Kidney (tissue), 14 donors: ENCODE measurements around the gene SPPL2A. TPM values are rescaled to one million over a fixed set of nuclear protein-coding genes. Genes with fewer than 3 reads are reported as not detected.
A peak's percentile ranks its signal among the peaks of the same experiment; 100 is the strongest.

ENCODE experiments used
- DNase-seq, 5 donors: peaks; one replicate each; pipeline ENCODE4 v3.0.0-alpha.2; 2013 to 2020
- FAIRE-seq: peaks from 2 replicates; lab custom pipeline; 2012; peaks lifted over from hg19 to GRCh38; lab: Jason Lieb, UNC
- H3K27ac ChIP-seq, 2 donors: one replicate each; pipeline ENCODE4 v1.7.0; 2013; ENCODE audit warnings: low read depth in 2 of 2, low read length in 2 of 2, inconsistent platforms in 1 of 2
- H3K27me3 ChIP-seq: one replicate; pipeline ENCODE4 v1.7.1; 2013; ENCODE audit warnings: low read length, inconsistent platforms; ENCODE audit not compliant: control insufficient read depth, insufficient read depth
- H3K36me3 ChIP-seq, 3 donors: one replicate each; pipeline versions ENCODE4 v1.7.0 to v1.7.1; 2013; ENCODE audit warnings: low read length in 3 of 3, control low read depth in 1 of 3, inconsistent platforms in 1 of 3; ENCODE audit not compliant: insufficient read depth in 3 of 3, control insufficient read depth in 2 of 3
- H3K4me1 ChIP-seq, 3 donors: one replicate each; pipeline versions ENCODE4 v1.7.0 to v1.7.1; 2013; ENCODE audit warnings: low read length in 3 of 3, inconsistent platforms in 1 of 3, low read depth in 1 of 3; ENCODE audit not compliant: control insufficient read depth in 2 of 3, insufficient read depth in 2 of 3
- H3K4me3 ChIP-seq, 3 donors: one replicate each; pipeline versions ENCODE4 v1.7.0 to v1.8.1; 2013; ENCODE audit warnings: low read length in 3 of 3, control low read depth in 1 of 3, inconsistent platforms in 1 of 3
- H3K9ac ChIP-seq, 3 donors: one replicate each; pipeline versions ENCODE4 v1.7.0 to v1.7.1; 2013; ENCODE audit warnings: low read length in 3 of 3, control low read depth in 1 of 3, inconsistent platforms in 1 of 3
- H3K9me3 ChIP-seq, 3 donors: one replicate each; pipeline versions ENCODE4 v1.7.0 to v1.7.1; 2013; ENCODE audit warnings: low read length in 3 of 3, control low read depth in 1 of 3, inconsistent platforms in 1 of 3; ENCODE audit not compliant: control insufficient read depth in 2 of 3, insufficient read depth in 1 of 3
- intact Hi-C: fragments of 100-400 bp; cut with DNase I; formaldehyde crosslinking; loops from one replicate; pipeline ENCODE4 v1.11.1; 2022
- polyA plus RNA-seq: library from polyadenylated mRNA; stranded (reverse); fragments of 350-450 nt; fragmentation: Illumina TruSeq; extraction: RNeasy Lipid Tissue Mini Kit (QIAGEN cat#74804); gene quantifications from one replicate; pipeline ENCODE4 v1.2.3, GENCODE V29; 2014; ENCODE audit warnings: low read depth, low replicate concordance; ENCODE audit not compliant: insufficient read depth
- total RNA-seq: library from RNA; stranded (reverse); fragmentation: NEBNext Ultra II Directional; extraction: Animal tissue kit (Norgen Biotek cat#: 25700); gene quantifications from one replicate; pipeline ENCODE4 v1.2.1, GENCODE V29; 2021
- TF ChIP-seq, protein P1 (sequence below): IDR thresholded peaks from 3 replicates; pipeline ENCODE4 v1.5.1; 2012; ENCODE audit warnings: mild to moderate bottlenecking, moderate library complexity, borderline replicate concordance; ENCODE audit not compliant: insufficient read depth; ENCODE audit errors: extremely low read depth
- donor health status: control.
- donor health status: control.
- donor health status: control.
- donor health status: control.
- donor health status: control.
- donor health status: DM: yes; HTN: yes; CAD: no.
- donor health status: Normal renal cell carcinoma (clear cell type).

SPPL2A gene
- total and polyA plus RNA-seq, 2 donors from 2014 or later = 53.3 to 134 TPM

DNA sequence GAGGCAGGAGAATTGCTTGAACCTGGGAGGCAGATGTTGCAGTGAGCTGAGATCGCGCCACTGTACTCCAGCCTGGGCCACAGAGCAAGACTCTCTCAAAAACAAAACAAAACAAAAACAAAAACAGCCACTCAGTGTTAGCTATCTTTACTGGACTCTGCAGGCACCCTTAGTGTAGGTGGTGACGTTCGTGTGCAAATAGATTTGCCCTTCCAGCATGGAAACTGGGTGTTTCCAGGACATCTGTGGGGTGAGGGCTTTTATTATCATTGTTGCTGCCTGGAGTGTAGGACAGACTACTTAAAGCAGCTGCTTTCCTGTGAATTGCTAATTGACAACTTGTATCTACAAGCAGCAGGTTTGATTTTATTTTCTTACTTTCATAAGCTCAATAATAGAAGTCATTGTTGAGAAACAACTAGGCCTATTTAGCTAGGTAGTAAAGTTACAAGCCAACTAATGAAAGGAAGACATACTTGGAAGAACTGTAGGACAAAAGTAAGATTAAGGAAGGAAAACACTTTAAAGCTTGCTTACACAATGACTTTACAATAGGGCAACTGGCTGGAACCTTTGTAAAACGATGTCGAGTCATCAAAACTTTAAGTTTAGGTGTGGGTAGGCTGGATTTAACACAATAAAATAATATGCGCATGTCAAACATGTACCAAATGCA lies 25.4 kb upstream of the SPPL2A start:
- no peak for FAIRE-seq
- Histone ChIP-seq H3K4me1 (no peaks in the 10 kb centered on the region), H3K36me3 (no peaks in the 10 kb centered on the region), H3K27me3 (no peaks in the 10 kb centered on the region), H3K27ac (no peak overlapping the region), H3K4me3 (no peak overlapping the region), H3K9ac (no peak overlapping the region), H3K9me3 (no peaks in the 10 kb centered on the region)
- intact Hi-C loops = no loop called here
- TF ChIP-seq, protein P1, sequence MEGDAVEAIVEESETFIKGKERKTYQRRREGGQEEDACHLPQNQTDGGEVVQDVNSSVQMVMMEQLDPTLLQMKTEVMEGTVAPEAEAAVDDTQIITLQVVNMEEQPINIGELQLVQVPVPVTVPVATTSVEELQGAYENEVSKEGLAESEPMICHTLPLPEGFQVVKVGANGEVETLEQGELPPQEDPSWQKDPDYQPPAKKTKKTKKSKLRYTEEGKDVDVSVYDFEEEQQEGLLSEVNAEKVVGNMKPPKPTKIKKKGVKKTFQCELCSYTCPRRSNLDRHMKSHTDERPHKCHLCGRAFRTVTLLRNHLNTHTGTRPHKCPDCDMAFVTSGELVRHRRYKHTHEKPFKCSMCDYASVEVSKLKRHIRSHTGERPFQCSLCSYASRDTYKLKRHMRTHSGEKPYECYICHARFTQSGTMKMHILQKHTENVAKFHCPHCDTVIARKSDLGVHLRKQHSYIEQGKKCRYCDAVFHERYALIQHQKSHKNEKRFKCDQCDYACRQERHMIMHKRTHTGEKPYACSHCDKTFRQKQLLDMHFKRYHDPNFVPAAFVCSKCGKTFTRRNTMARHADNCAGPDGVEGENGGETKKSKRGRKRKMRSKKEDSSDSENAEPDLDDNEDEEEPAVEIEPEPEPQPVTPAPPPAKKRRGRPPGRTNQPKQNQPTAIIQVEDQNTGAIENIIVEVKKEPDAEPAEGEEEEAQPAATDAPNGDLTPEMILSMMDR = no peak
- no peak for DNase-seq

DNA sequence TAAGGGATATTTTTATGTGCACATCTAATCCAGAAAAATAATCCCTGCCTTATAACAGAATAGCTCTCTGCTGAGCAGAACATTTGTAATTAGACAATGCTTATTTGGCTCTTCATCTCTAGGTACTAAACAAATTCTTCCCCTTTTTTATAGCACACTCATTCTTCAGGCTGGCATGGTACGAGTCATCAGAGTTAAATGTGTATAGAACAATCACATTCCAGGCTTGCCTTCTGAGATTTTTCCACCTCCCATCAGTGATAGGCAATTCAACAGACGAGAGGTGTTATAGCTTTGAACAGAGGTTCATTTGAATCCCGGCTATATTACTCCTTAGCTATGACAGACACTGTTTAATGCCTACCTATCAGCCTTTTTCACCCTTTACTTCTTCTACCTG lies 21.4 kb upstream of the SPPL2A start:
- peak overlapping the region in 1 of 2 donors; percentile 17 for H3K27ac ChIP-seq
- H3K36me3 ChIP-seq = no peaks in the 10 kb centered on the region
- H3K27me3 ChIP-seq = no peaks in the 10 kb centered on the region
- intact Hi-C loops = no loop called here
- DNase-seq = no peak
- H3K4me1 ChIP-seq = peaks cover 0 to 3% (median 0%) of the 10 kb centered on the region in 3 donors
- H3K9ac ChIP-seq = no peak overlapping the region
- H3K4me3 ChIP-seq = no peak overlapping the region
- FAIRE-seq = no peak
- TF ChIP-seq, protein P1 = no peak
- H3K9me3 ChIP-seq = no peaks in the 10 kb centered on the region

DNA sequence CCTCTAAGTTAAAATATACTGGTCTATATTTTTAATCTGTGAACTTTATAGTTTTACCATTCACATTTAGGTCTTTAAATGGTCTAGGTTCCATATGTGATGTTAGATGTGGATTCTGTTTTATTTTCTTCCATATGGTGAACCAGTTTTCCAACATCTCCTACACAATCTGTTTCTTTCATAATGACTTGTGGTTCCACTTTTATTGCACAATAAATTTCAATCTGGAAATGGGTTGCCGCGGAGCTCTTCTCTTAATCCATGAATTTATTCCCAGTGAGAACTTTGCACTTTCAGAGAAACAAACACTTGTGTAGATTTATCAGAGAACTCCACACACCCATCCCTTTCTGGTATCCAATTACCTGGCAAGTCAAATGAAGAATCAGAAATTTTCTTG lies 20.9 kb upstream of the SPPL2A start:
- no peaks in the 10 kb centered on the region for H3K36me3 ChIP-seq
- no peak overlapping the region for H3K9ac ChIP-seq
- intact Hi-C loops = no loop called here
- TF ChIP-seq, protein P1 = no peak
- H3K4me3 ChIP-seq = no peak overlapping the region
- H3K27ac ChIP-seq = no peak overlapping the region
- peaks cover 0 to 3% (median 0%) of the 10 kb centered on the region in 3 donors for H3K4me1 ChIP-seq
- H3K27me3 ChIP-seq = no peaks in the 10 kb centered on the region
- no peak for FAIRE-seq
- no peaks in the 10 kb centered on the region for H3K9me3 ChIP-seq
- no peak for DNase-seq
